ENCODE measurements around the gene DCBLD1. TPM values are rescaled to one million over a fixed set of nuclear protein-coding genes. Genes with fewer than 3 reads are reported as not detected.

The DCBLD1 gene
- total RNA-seq, 1 experiment from 2014 or later: 69.3 TPM

GRCh38 chr6:117538615-117539014 lies 56.1 kb downstream of the DCBLD1 start:
- peaks cover 76% of the 10 kb centered on the region for H3K36me3 Mint-ChIP-seq (ENCODE audit: insufficient read depth, unreplicated experiment)
- POLR2A ChIA-PET: no interaction called here
- H3K4me1 Mint-ChIP-seq (ENCODE audit: low read depth, unreplicated experiment): peaks cover 24% of the 10 kb centered on the region
- TF ChIP-seq CTCF (IDR thresholded peaks at IDR 0.05; ENCODE audit: insufficient read depth in 1 of 2, low read depth in 1 of 2, low read length in 1 of 2, severe bottlenecking in 1 of 2, unreplicated experiment in 1 of 2): no peak
- intact Hi-C loops (cut with micrococcal nuclease; ENCODE audit: unreplicated experiment): no loop called here
- H3K27me3 Mint-ChIP-seq (ENCODE audit: insufficient read depth, unreplicated experiment): no peaks in the 10 kb centered on the region
- Histone ChIP-seq H3K4me3 (ENCODE audit: low read depth, low read length) (no peak overlapping the region), H3K4me1 (peaks cover 38% of the 10 kb centered on the region), H3K36me3 (ENCODE audit: control insufficient read depth, insufficient read depth, low read length) (peaks cover 2% of the 10 kb centered on the region; the same call in 1 of the 2 replicates), H3K27me3 (replicated peaks; ENCODE audit: control insufficient read depth, insufficient read depth, low read length) (no peaks in the 10 kb centered on the region), H3K9me3 (no peaks in the 10 kb centered on the region)
- peak overlapping the region; percentile 56 for H3K27ac Mint-ChIP-seq (ENCODE audit: unreplicated experiment)
- no TSS peak for BruUV-seq (replicated peaks)
- no peak overlapping the region for H3K4me3 Mint-ChIP-seq (ENCODE audit: unreplicated experiment)
- H3K9me3 Mint-ChIP-seq (ENCODE audit: unreplicated experiment): no peaks in the 10 kb centered on the region
- CTCF ChIA-PET: no interaction called here
- no peak for DNase-seq

GRCh38 chr6:117540670-117541069 lies 58.2 kb downstream of the DCBLD1 start:
- Histone ChIP-seq H3K4me1 (peaks cover 47% of the 10 kb centered on the region), H3K27me3 (replicated peaks; ENCODE audit: control insufficient read depth, insufficient read depth, low read length) (no peaks in the 10 kb centered on the region), H3K9me3 (no peaks in the 10 kb centered on the region), H3K4me3 (ENCODE audit: low read depth, low read length) (no peak overlapping the region), H3K36me3 (ENCODE audit: control insufficient read depth, insufficient read depth, low read length) (peaks cover 2% of the 10 kb centered on the region; the same call in 1 of the 2 replicates)
- Mint-ChIP-seq H3K27ac (ENCODE audit: unreplicated experiment) (peak overlapping the region; percentile 45), H3K27me3 (ENCODE audit: insufficient read depth, unreplicated experiment) (no peaks in the 10 kb centered on the region), H3K4me3 (ENCODE audit: unreplicated experiment) (no peak overlapping the region), H3K4me1 (ENCODE audit: low read depth, unreplicated experiment) (peaks cover 24% of the 10 kb centered on the region), H3K36me3 (ENCODE audit: insufficient read depth, unreplicated experiment) (peaks cover 80% of the 10 kb centered on the region), H3K9me3 (ENCODE audit: unreplicated experiment) (no peaks in the 10 kb centered on the region)
- BruUV-seq (replicated peaks): no TSS peak
- no peak for DNase-seq
- CTCF ChIA-PET: no interaction called here
- intact Hi-C loops (cut with micrococcal nuclease; ENCODE audit: unreplicated experiment): no loop called here
- no peak for TF ChIP-seq CTCF (IDR thresholded peaks at IDR 0.05; ENCODE audit: insufficient read depth in 1 of 2, low read depth in 1 of 2, low read length in 1 of 2, severe bottlenecking in 1 of 2, unreplicated experiment in 1 of 2)
- POLR2A ChIA-PET: no interaction called here

- Histone ChIP-seq H3K36me3 (ENCODE audit: control insufficient read depth, insufficient read depth, low read length) (peaks cover 4% of the 10 kb centered on the region; the same call in 1 of the 2 replicates), H3K9me3 (no peaks in the 10 kb centered on the region), H3K4me3 (ENCODE audit: low read depth, low read length) (no peak overlapping the region), H3K27me3 (replicated peaks; ENCODE audit: control insufficient read depth, insufficient read depth, low read length) (no peaks in the 10 kb centered on the region), H3K4me1 (peaks cover 31% of the 10 kb centered on the region)
- Mint-ChIP-seq H3K4me1 (ENCODE audit: low read depth, unreplicated experiment) (peaks cover 21% of the 10 kb centered on the region), H3K4me3 (ENCODE audit: unreplicated experiment) (no peak overlapping the region), H3K27me3 (ENCODE audit: insufficient read depth, unreplicated experiment) (no peaks in the 10 kb centered on the region), H3K27ac (ENCODE audit: unreplicated experiment) (no peak overlapping the region), H3K9me3 (ENCODE audit: unreplicated experiment) (no peaks in the 10 kb centered on the region), H3K36me3 (ENCODE audit: insufficient read depth, unreplicated experiment) (peaks cover 82% of the 10 kb centered on the region)
- no peak for DNase-seq
- ChIA-PET CTCF (no interaction called here), POLR2A (no interaction called here)
- no peak for TF ChIP-seq CTCF (IDR thresholded peaks at IDR 0.05; ENCODE audit: insufficient read depth in 1 of 2, low read depth in 1 of 2, low read length in 1 of 2, severe bottlenecking in 1 of 2, unreplicated experiment in 1 of 2)
- BruUV-seq (replicated peaks): no TSS peak
- intact Hi-C loops (cut with micrococcal nuclease; ENCODE audit: unreplicated experiment): no loop called here
These were observed 60.0 kb downstream of the DCBLD1 start for GRCh38 chr6:117542493-117542892.

Data from Caco-2 (cell line).